Muscle of back (tissue), 13 donors: ENCODE data around the gene IFI6. TPM values are rescaled to one million over a fixed set of nuclear protein-coding genes. Genes with fewer than 3 reads are reported as not detected.
A peak's percentile ranks its signal among the peaks of the same experiment; 100 is the strongest.
"Not testable (repeated sequence)": the region's sequence is repeated elsewhere in the genome, so short reads cannot be mapped to it uniquely, and the experiment has no call there.

ENCODE experiments used
- DNase-seq, 3 donors: peaks; one replicate each; pipeline versions ENCODE4 v3.0.0 to v3.0.0-alpha.2; 2013
- long read RNA-seq, 9 donors: transcript quantifications; one replicate each; lab custom pipeline, GENCODE V29; 2026
- polyA plus RNA-seq, 10 donors: library from polyadenylated mRNA; unstranded; fragments of 120-200 nt; gene quantifications; one replicate each; pipeline ENCODE4 v1.2.1, GENCODE V29; 2013; ENCODE audit not compliant: insufficient read length in 10 of 10

IFI6 gene, protein sequence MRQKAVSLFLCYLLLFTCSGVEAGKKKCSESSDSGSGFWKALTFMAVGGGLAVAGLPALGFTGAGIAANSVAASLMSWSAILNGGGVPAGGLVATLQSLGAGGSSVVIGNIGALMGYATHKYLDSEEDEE
- polyA plus RNA-seq: 10 to 100 TPM; 45.3 to 80.8 (median 67.3) TPM
- long read RNA-seq, donor 1, transcript IFI6-203 (5 exons, 828 nt): minor isoform, 12 of 188 reads
- long read RNA-seq, donor 1, transcript IFI6-202 (5 exons, 841 nt): major isoform, 56 of 188 reads
- long read RNA-seq, donor 1, partial matches to known transcripts: 120 of 188 reads
- long read RNA-seq, donor 1, other reads (novel, unspliced or antisense): 0 of 188 reads
- long read RNA-seq, donor 2, transcript IFI6-203 (5 exons, 828 nt): minor isoform, 8 of 51 reads
- long read RNA-seq, donor 2, transcript IFI6-202 (5 exons, 841 nt): major isoform, 42 of 51 reads
- long read RNA-seq, donor 2, partial matches to known transcripts: 0 of 51 reads
- long read RNA-seq, donor 2, other reads (novel, unspliced or antisense): 0 of 51 reads
- long read RNA-seq, donor 3: 0 reads
- long read RNA-seq, donor 4, transcript IFI6-202 (5 exons, 841 nt): major isoform, 44 of 55 reads
- long read RNA-seq, donor 4, transcript IFI6-203 (5 exons, 828 nt): minor isoform, 9 of 55 reads
- long read RNA-seq, donor 4, partial matches to known transcripts: 0 of 55 reads
- long read RNA-seq, donor 4, other reads (novel, unspliced or antisense): 0 of 55 reads
- long read RNA-seq, donor 5, transcript IFI6-203 (5 exons, 828 nt): minor isoform, 7 of 111 reads
- long read RNA-seq, donor 5, transcript IFI6-202 (5 exons, 841 nt): major isoform, 44 of 111 reads
- long read RNA-seq, donor 5, partial matches to known transcripts: 58 of 111 reads
- long read RNA-seq, donor 5, other reads (novel, unspliced or antisense): 0 of 111 reads
- long read RNA-seq, donor 6, transcript IFI6-203 (5 exons, 828 nt): minor isoform, 7 of 80 reads
- long read RNA-seq, donor 6, transcript IFI6-202 (5 exons, 841 nt): major isoform, 73 of 80 reads
- long read RNA-seq, donor 6, partial matches to known transcripts: 0 of 80 reads
- long read RNA-seq, donor 6, other reads (novel, unspliced or antisense): 0 of 80 reads
- long read RNA-seq, donor 7, transcript IFI6-202 (5 exons, 841 nt): major isoform, 29 of 36 reads
- long read RNA-seq, donor 7, transcript IFI6-203 (5 exons, 828 nt): minor isoform, 7 of 36 reads
- long read RNA-seq, donor 7, partial matches to known transcripts: 0 of 36 reads
- long read RNA-seq, donor 7, other reads (novel, unspliced or antisense): 0 of 36 reads
- long read RNA-seq, donor 8, transcript IFI6-202 (5 exons, 841 nt): major isoform, 24 of 119 reads
- long read RNA-seq, donor 8, partial matches to known transcripts: 90 of 119 reads
- long read RNA-seq, donor 8, other reads (novel, unspliced or antisense): 0 of 119 reads
- long read RNA-seq, donor 9, transcript IFI6-202 (5 exons, 841 nt): major isoform, 11 of 19 reads
- long read RNA-seq, donor 9, partial matches to known transcripts: 7 of 19 reads
- long read RNA-seq, donor 9, other reads (novel, unspliced or antisense): 0 of 19 reads

DNA sequence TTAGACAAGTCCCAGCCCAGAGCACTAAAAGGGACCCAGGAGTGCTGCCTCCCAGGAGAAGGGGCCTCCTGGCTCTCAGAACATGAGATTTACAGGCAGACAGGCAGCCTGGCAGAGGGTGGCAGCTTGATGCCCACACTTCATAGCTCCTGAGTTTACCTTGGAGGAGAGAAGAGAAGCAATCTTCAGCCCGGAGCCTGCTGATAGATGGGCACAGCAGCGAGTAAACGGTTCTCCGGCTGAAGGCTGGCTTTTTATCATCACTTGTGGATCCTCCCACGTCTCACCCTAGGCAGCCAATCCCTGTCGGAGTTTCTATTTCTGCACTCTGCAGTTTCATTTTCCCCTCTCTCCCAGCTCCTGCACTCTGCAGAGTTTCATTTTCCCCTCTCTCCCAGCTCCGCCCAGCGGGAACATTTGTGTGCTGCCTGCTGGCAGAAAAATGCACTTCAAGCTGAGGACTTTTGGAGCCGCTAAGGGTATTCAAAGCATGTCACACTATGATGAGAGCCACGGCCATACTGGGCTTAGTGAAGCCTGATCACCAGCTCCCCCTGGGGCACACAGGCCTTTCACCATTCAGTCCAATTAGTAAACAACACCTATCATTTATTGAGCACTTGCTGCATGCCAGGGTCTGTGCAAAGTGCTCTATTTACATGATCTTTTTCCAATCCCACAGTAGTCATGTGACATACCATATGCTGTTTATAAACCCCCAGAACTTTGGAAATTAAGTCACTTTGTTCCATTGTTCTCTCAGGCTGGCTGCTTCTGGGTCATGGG is at the start of gene IFI6:
TSS of gene IFI6 (minus strand) at position 229 of the 786 bp plus-strand sequence. CDS start 2,878 bp downstream, outside the sequence.
- DNase-seq: peak; percentile 93 to 96 (median 96)

DNA sequence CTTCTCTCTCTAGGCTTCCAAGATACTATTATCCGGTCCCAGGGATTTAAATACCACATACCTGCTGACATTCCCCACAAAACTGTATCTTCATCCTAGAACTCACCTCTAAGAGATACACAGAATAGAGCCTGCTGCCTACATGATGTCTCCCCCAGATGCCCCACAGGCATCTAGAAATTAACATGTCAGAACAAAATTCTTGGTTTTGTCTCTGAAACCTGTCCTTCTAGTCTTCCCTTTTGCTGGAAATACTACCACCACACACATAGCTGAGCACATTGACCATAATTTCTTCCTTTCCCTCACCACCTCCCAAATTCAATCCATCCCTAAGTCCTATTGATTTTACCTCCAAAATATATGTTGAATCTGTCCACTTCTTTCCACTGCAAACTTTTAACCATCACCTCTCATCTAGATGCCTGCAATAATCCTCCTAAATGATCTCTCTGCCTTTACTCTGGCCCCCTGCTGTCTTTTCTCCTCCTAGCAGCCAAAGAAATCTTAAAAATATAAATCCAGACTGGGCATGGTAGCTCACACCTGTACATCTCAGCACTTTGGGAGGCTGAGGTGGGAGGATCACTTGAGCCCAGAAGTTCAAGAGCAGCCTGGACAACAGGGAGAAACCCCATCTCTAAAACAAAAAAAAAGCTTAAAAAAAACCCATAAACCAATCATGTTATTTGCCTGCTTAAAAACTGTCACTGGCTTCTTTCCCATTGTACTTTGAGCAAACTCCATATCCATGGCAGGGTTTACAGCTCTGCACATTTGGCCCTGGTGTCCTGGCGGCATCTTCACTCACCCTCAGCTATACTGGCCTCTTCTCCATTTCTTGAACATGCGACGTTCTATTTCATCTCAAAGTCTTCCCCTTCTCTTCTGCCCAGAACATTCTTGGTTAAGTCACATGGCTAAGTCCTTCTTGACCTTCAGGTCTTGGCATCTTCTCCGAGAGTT is 47.6 kb upstream of the IFI6 start:
- no peak for DNase-seq

DNA sequence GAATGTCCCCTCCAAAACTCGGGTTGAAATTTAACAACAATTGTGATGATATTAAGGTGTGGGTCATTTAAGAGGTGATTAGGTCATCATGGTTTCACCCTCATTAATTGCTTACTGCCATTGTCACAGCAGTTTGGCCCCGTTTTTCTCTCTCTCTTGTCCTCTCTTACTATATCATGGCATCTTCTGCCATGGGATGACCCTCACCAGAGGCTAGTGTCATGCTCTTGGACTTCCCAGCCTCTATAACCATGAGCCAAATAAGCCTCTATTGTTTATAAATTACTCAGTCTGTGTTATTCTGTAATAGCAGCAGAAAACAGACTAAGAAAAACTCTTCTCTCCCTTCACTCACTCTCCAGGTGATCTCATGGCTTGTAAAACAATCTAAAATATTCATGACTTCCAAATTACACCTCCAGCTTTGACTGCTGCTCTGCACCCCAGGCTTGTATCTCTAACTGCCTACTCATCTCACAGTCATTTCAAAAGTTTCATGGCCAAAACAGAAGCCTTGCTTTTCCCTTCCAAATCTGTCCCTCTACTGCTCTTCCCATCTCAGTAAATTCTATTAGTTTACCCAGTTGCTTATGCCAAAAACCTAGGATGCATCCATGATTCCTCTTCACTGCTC is 44.4 kb upstream of the IFI6 start:
- DNase-seq: no peak

DNA sequence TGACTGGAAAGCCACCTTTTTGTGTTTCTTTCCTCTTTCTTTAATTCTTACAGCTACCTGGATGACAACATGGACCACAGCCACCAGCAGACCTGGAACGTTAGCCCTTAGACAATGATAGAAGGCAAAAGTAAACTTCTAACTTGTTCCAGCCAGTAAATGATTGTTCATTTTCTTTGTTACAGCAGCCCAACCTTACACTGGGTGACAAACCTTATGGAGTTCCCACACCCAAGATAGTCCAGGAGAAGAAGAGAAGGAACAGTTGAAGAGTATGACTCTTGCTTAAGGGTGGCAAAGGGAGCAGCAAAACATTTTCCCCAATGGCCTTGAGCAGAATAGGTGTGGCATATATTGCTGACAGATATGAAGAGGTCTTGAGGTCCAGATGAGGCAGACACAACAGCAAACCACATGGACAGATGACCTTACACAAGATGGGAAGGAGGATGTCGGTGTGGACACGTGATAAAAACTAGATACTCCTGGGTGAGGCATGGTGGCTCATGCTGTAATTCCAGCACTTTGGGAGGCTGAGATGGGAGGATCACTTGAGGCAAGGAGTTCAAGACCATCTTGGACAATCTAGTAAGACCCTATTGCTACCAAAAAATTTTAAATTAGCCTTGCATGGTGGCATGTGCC is 42.0 kb upstream of the IFI6 start:
- no peak for DNase-seq

DNA sequence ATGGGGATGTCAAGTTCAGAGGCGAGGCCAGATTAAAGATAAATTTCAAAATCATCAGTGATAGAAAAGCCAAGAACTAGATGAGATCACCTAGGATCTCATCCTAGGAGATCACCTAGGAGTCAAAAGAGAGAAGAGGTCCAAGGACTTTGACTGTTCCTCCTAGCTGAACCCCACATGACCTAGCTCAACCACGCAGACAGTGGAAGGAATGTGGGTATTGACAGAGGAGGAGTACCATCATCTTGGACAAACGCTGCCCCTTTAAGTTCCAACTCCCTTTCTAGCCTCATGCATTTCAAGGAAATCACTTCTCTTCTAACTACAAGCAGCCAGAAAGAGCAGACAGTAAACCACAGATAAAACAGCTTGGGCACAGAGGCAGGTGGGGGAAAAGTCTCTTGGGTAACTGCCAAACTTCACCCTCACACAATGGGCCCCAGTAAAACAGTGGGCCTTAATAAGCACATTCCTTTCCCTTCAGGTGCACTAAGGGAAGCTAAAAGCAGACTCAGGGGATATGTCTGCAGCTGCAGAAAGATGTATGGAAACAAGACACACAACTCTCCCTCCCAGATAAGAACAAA is 41.2 kb upstream of the IFI6 start:
- no peak for DNase-seq

DNA sequence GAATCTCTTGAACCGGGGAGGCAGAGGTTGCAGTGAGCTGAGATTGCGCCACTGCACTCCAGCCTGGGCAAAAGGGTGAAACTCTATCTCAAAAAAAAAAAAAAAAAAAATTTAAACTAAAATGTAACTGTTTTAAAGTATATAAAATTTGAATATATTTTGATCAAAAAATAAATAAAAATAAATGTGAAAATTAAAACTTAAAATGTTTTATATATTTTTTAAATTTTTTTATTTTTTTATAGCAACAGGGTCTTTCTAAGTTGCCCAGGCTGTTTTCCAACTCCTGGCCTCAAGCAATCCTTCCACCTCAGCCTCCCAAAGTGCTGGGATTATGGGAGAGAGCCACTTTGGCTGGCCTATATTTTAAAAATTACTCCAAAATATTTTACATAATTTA is 38.6 kb upstream of the IFI6 start:
- no peak for DNase-seq

DNA sequence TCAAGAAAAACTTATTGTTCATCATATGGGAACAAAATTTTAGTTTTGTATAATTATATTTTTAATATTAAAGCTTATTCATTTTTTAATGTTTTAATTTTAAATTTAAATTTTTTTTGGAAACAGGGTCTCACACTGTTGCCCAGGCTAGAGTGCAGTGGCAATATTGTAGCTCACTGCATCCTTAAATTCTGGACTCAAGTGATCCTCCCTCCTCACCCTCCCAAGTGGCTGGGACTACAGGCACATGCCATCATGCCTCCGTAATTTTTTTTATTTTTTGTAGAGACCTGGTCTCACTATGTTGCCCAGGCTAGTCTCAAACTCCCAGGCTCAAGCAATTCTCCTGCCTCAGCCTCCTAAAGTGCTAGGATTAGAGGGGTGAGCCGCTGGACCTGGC is 33.6 kb upstream of the IFI6 start:
- DNase-seq: no peak

DNA sequence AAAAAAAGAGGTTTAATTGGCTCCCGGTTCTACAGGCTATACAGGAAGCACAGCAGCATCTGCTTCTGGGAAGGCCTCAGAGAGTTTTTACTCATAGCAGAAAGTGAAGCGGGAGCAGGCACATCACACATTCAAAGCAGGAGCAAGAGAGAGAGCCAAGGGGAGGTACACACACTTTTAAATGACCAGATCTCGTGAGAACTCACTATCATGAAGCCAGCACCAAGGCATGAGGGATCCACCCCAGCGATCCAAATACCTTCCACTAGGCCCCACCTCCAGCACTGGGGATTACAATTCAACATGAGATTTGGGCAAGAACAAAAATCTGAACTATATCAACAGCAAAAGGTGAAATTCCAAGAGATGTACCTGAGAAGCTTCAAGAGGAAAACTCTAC is 33.0 kb upstream of the IFI6 start:
- DNase-seq: no peak

DNA sequence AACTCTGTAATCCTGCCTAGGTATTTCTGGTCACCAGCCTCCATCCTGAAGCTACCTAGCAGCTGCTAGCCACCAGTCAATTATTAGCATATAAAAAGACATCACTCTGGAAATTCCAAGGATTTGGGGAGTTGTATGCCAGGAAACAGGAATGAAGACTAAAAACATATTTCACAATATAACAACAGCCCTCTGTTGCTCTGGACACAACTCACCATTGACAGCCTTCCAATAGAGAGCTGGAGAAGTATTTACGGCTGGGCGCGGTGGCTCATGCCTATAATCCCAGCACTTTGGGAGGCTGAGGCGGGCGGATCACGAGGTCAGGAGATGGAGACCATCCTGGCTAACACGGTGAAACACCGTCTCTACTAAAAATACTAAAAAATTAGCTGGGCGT is 24.8 kb upstream of the IFI6 start:
- not testable (repeated sequence) for DNase-seq

DNA sequence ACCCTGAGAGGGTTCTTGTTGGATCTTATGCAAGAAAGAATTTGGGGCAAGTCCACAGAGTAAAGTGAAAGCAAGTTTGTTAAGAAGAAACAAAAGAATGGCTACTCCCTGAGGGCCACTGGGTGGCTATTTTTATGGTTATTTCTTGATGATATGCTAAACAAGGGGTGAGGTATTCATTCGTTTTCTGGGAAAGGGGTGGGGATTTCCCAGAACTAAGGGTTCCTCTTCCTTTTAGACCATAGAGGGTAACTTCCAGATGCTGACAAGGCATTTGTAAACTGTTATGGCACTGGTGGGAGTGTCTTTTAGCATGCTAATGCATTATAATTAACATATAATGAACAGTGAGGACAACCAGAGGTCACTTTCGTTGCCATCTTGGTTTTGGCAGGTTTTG is 18.2 kb upstream of the IFI6 start:
- DNase-seq: no peak

DNA sequence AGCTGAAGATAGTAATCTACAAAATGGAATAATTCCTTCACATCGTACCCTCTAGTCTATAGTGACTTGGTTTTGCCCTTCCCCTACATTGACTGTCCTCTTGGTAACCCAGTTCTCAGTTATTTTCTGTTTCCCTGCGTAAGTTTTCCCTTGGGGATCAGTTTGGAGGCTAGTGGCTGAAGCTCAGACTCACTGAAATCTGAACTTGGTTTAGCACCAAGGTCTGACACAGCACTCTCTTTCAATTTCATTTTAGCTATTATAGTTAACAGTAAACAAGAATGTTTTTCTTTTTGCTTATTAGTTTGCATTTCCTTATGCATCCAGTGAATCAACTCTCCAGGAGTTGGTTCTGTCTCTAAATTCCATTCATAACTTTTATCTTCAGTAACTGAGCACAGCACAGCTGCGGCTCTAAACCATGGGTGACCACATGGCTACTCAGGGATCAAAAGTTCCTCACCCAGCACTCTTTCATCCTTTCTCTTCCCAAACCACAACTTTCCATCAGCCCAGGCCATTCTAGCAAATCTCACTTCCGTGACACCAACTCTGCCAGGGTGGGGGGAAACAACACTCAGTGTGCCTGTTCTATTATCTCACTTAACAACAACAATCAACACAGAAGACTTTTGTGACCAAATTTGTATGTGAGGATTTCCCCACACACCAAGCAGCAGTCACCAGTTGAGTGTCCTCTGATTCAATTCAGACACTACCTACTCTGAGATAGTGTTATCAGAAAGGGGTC is 17.6 kb upstream of the IFI6 start:
- DNase-seq: peak in 2 of 3 donors; percentile 34 to 67

DNA sequence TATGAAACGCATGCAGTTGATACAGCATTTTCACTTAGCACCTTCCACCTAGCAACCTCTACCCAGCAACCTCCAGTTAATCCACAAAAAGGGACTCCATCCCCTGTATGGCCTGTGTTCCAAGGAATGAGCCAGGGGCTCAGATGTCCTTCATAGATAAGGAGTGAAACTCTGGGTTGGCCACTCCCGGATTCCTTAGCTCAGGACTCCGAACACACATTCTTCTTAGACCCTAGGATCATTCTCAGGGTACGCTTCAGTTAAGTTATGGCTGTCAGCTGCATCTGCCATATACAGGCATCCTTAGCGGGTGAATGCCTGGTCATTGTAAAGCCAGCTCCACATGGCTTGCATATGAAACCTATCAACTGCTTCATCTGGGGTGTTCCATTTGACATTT is 15.9 kb upstream of the IFI6 start:
- DNase-seq: peak in 1 of 3 donors; percentile 25

DNA sequence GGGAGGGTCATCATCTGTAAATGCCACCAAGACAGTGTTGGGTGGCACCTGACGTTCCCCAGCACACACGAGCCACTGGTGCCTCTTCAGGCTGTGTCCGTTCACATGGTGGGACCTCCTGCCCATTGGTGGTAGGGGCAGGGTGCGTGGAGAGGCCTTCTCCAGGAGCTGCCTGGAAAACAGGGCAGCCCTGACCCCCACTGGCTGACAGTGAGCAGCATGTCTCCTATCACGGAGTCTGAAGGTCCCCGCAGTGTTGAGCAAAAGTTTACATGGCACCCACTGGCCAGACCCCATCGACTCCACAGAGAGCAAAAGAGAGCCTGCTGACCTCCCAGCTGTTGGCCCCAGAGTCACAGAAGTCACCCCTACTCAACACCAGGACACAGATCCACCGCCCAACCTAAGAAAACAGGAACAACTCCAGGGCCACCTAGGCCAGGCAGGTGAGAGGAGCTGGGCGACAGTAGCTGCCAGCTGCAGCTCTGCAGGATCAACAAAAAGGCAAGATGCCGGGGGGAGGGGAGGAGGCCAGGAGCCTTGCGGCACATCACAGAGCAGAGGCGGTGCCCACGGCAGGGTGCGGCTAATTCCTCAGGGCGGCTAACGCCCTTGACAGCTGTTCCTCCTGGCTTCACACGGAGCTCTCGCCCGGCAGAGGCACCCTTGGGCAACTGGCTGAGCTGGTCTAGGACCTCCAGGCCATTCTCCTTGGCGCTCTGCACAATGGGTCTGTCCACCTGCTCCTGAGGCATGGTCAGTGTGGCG is 14.4 kb upstream of the IFI6 start:
- DNase-seq: peak in 1 of 3 donors; percentile 27

DNA sequence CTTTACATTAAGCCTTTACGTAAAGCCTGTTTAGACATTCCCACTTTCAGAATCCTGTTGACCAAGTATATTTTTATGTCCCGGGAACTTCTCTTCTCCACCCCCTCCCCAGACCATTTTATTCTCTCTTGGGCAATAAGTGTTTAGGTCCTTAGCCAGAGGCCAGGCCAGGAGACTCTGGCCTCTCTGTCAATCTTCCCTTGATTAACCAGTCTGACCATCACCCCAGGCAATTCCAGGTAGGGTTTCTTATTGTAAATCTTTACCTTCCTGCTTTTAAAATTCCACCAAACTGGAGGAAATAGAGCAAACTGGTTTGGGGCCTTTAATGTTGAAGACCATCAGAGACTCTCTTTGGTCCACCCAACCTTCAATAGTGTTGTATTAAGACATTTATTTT is 12.2 kb upstream of the IFI6 start:
- DNase-seq: no peak

DNA sequence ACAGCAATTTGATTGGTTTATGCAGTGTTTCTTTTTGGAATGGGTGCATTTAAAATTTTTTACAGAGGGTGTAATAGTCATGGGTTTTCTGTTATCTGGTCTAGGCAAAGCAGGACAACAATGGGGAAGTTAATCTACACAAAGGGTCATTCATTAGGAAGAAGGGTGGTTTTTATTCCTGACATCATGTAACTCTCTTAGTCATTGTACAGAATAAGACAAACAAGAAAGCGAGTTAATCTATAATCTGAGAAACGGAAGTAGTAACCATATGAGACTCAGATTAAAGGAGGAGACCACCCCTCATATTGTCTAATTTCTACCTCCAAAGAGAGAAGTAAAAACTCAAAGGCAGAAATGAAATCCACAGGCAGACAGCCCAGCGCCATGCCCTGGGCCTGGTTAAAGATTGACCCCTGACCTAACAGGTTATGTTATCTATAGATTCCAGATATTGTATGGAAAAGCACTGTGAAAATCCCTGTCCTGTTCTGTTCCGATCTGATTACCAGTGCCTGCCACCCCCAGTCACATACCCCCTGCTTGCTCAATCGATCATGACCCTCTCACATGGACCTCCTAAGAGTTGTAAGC is 10.5 kb upstream of the IFI6 start:
- no peak for DNase-seq

DNA sequence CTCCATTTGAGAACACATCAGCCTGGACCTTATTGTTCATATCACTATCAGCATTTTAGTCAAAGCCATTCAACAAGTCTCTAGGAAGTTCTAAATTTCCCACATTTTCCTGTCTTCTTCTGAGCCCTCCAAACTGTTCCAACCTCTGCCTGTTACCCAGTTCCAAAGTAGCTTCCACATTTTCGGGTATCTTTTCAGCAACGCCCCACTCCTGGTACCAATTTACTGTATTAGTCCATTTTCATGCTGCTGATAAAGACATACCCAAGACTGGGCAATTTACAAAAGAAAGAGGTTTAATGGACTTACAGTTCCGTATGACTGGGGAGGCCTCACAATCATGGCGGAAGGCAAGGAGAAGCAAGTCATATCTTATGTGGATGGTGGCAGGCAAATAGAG is 9.6 kb upstream of the IFI6 start:
- not testable (repeated sequence) for DNase-seq
